ENCODE results near the gene MMRN2. TPM values are rescaled to one million over a fixed set of nuclear protein-coding genes. Genes with fewer than 3 reads are reported as not detected.
"Not testable (repeated sequence)": the region's sequence is repeated elsewhere in the genome, so short reads cannot be mapped to it uniquely, and the experiment has no call there.

Gene MMRN2
- not detected for total RNA-seq

DNA sequence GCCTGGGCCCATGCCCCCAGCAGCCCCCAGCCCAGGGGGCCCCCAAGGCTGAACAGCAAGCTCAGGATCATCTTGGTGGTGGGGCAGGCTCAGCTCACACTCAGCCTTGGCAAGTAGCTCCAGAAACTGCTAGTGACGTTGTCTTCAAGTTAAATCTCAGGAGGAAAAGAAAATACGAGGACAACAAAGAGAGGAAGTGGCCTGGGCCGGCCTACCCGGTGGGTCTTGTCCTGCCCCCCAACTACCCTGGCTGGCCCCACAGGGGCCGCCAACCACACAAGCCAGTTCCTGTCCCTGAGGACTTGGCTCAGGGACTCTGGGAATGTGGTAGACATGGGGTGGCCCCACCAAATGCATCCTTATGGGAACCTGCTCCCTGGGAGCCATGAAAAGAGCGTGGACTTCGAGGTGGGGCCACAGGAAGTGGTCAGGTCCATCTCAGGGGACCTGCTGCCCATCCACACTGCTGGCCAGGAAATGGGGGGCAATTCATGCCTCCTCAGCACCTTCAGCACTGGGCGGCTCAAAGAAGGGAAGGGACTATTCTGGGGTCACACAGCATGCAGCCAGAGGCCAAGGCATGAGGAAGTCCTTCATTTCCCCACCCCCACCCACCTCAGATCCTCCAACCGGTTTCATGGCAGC, at the start of gene MMRN2:
Gene MMRN2, minus strand, starts transcription at position 145 of the 645 bp plus-strand sequence. Its CDS starts 74 bp downstream, at position 71.
- no peak for DNase-seq

- not testable (repeated sequence) for DNase-seq
Measured at GRCh38 chr10:87007124-87007523, 49.7 kb upstream of the MMRN2 start.

DNA sequence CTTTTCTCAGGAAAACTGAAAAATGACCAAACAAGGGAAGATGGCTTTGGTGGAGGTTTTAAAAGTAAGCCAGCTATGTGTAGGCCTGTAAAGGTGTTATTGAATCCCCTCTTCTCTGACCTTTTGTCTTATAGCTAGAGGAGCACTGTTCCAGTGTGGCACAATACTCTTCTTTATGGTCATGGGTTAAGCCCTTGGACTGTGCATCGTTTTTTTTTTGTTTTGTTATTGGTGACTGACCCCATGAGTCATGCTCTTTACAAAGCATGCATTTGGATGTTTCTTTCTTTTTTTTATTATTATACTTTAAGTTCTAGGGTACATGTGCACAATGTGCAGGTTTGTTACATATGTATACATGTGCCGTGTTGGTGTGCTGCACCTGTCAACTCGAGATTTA, 43.1 kb upstream of the MMRN2 start:
- DNase-seq, result no peak

DNA sequence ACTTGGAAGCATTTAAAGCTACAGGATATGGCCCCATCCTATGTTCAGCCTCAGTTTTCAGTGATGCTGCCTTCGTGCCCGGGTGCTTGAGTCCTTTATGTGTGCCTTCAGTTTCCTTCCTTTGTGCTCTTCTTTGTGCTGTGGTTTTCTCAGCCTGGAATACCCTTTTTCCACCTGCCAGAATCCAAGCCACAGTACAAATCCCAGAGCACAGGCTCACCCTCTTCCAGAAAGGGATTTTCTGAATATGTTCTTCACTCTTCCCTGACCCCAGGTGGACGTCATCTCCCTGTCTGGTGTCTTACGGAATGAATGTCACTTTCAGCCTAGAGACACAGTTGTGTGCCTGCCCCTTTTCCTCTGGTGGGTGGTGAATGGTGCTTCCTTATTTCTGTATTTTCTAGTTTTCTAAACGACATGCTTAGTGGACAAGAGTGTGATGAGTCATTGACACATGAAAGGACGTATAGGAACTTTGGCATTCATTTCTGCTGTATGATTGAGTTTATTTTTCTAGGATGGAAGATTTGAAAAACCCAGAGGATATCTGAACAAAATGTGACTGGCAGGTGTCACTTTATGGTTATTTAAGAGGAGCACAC, 42.5 kb upstream of the MMRN2 start:
- DNase-seq, result not testable (repeated sequence)

DNA sequence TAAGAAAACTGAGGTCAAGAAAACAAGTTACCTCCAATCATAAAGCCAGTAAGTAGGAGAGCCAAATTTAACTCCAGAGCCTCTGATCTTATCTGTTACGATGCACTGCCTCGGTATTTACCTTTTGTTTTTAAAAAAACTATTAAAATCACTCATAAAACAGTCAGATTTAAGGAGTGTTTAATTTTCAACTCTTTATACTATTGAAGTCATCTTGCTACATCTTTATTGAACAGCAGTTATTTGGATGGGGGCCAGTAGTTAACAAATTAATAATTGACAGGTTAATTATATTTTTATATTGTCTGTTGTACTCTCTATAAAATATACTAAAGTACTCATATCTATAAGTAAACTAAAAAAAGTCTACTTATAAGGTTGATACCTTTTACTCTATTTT, 35.5 kb upstream of the MMRN2 start:
- no peak for DNase-seq

DNA sequence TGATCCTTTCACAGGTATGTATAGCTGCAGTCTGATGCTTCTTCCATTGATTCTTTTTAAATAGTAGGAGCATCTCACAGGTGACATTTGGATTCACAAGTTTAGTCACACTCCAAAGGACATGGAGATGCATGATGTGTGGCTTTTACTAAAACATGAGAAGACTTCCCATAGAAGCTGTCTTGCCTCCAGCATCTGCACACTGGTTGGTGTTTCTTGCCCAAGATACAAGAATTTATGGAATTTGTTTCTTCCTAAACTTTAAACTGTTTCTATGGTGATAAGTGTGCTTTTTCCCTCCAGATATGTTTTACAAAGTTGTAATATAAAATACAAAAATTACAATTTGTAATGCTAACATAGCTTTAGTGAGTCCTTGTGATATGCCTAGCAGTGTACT, 35.0 kb upstream of the MMRN2 start:
- no peak for DNase-seq

- DNase-seq, result not testable (repeated sequence)
Measured at GRCh38 chr10:86991362-86991761, 33.9 kb upstream of the MMRN2 start.

DNA sequence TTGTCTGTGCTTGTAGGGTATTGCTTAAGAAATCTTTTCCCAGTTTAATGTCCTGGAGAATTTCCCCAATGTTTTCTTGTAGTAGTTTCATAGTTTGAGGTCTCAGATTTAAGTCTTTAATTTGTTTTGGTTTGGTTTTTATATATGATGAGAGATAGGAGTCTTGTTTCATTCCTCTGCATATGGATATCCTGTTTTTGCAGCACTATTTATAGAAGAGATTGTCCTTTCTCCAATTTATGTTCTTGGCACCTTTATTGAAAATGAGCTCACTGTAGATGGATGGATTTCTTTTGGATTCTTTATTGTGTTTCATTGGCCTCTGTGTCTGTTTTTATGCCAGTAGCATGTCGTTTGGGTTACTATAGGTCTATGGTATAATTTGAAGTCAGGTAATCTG, 31.1 kb upstream of the MMRN2 start:
- no peak for DNase-seq

GRCh38 chr10:86984498-86984897, 27.1 kb upstream of the MMRN2 start:
- DNase-seq, result not testable (repeated sequence)

DNA sequence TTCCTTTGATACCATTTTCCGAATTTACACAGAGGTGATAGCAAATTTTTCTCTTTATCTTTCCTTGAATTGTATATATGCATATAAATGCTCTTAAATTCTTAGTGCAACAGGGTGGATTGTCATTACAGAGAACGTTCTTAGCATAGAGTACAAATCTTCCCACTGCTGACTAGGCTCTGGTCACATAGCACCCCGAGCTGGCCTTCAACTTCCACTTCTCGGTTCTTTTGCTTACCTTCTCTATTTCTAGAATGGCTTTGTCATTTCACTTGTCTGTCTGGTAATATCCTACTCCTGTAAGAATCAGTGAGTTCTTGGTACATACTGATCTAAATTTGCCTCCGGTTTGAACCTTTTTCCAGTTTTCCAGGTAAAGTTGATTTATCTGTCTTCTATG, 24.3 kb upstream of the MMRN2 start:
- DNase-seq, result no peak

DNA sequence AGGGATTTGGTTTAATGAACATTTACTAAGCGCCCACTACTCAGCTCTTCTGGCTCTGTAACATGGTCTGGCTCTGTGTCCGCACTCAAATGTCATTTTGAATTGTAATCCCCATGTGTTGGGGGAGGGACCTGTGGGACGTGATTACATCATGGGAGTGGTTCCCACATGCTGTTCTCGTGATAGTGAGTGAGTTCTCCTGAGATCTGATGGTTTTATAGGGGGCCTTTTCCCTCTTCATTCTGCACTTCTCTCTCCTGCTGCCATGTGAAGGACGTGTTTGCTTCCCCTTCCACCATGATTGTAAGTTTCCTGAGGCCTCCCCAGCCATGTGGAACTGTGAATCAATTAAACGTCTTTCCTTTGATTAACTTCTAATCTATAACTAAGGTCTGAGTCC, 23.6 kb upstream of the MMRN2 start:
- DNase-seq, result not testable (repeated sequence)

DNA sequence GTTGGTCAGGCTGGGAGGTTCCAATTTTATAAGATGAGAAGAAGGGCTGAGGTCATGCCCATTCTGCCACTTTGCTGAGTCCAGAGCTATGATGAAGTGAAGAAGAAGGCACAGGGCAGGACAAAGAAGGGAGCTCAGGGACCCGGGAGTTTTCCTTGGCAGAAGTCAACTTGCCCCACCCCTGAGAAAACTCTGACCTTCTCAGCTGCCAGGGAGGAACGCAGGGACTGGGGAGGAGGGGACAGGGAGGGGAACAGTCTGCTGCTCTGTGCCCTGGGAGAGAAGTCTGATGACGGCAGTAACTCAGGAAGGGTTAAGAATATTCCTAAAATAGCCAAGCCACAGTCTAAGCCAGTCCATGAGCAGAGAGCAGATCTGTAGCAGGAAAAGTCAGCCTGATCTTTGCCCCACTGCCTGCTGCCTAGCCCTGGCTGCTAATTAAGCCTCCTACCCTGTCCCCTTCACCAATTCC, 22.6 kb upstream of the MMRN2 start:
- no peak for DNase-seq

DNA sequence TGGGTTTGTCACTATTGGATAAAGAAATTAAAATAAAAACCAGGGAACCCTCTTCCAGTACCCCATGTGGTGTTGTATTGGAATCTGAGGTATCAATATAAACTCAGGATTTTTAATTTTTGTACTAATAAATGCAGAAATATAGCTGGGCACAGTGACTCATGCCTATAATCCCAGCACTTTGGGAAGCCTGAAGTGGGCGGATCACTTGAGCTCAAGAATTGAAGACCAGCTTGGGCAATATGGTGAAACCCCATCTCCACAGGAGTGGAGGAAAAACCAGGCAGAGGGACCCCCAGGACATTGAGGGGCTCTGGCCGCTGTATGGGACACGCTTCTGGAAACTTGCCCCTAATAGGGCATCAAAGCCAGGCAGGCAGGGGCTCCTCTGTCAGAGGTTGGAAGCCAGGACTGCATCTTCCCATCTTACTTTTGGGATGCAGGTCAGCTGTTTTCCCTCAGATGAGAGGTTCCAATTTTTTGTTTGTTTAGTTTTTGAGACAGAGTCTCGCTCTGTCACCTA, 21.9 kb upstream of the MMRN2 start:
- no peak for DNase-seq

DNA sequence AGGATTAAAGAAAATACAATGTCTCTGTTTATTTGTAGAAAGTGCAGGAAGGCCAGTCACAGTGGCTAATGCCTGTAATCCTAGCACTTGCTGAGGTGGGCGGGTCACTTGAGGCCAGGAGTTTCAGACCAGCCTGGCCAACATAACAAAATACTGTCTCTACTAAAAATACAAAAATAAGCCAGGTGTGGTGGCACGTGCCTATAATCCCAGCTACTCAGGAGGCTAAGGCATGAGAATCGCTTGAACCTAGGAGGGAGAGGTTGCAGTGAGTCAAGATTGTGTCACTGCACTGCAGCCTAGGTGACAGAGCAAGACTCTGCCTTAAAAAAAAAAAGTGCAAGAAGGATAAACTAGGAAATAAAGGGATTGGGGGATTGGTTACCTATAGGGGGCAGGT, 21.0 kb upstream of the MMRN2 start:
- not testable (repeated sequence) for DNase-seq

- DNase-seq, result no peak
Measured at GRCh38 chr10:86976362-86977056, 19.1 kb upstream of the MMRN2 start.

- DNase-seq, result no peak
Measured at GRCh38 chr10:86974484-86974883, 17.1 kb upstream of the MMRN2 start.

DNA sequence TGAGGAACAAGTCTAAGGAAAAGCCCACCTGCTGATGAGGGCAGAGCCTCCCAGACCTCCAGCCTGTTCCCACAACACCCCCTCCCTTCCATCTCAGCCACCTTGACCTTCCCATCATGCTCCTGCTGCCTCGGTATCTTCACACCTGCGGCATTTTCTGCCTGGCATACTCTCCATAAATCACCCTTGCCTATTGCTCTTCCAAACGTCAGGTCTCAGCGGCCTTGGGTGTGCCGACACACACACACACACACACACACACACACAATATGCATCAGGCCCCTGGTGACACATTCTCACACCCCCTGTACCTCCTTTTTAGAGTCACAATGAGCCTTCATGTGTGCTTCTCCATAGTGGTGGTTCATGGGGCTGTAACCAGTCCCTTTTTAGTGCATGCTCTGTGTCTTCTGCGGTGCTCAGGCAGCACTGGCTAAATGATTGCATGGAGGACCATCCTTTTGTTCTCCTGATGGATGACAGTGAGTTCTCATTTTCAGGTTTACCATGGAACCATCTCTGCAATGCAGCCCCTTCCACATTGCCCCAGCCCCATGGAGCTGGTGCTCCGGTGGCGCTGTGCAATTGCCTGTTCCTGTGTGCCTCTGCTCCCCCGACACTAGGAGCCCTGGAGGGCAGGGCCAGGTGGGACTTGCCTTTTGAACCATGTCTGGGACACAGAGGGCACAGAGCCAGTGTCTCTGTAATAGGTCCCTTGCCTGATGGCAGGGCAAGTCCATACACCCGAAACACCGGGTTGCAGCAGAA, 15.4 kb upstream of the MMRN2 start:
- no peak for DNase-seq

DNA sequence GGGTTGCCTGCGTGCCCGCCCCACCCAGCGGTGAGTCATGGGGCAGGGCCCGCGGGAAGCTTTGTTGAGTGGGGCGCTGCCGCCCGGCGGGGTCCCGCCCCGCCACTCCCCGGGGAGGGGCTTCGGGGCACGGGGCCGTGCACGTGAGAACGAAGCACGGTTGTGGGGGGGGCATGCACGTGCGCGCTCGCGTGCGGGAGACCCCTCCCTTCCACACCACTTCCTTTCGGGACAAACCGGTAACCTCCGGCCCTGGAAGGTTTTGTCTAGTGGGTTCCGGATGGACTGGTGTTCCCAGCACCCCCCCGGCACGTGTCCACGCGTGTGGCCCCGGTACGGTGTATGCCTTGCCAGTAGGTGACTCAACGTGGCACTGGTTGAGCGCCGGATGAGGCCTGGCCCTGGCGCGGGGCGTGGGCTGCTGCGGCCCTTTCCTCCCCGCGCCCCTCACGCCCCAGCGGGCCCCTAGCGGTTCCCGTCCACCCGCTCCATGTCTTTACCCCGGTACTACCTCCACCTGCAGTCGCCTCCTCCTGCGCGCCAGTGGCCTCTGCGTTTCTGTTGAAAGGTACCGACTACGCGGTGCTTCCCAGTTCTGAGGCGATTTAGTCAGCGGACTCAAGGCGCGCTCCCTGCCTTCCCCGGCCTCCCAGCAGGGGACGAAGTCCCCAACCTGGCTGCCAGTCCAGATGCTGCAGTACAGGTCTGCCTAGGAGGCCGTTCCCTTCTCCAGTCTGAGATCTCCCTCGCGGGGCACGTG, 14.0 kb upstream of the MMRN2 start:
- DNase-seq, result peak; percentile 89

GRCh38 chr10:86970982-86971231, 13.5 kb upstream of the MMRN2 start:
- DNase-seq, result no peak

GRCh38 chr10:86970162-86970981, 13.0 kb upstream of the MMRN2 start:
- no peak for DNase-seq

DNA sequence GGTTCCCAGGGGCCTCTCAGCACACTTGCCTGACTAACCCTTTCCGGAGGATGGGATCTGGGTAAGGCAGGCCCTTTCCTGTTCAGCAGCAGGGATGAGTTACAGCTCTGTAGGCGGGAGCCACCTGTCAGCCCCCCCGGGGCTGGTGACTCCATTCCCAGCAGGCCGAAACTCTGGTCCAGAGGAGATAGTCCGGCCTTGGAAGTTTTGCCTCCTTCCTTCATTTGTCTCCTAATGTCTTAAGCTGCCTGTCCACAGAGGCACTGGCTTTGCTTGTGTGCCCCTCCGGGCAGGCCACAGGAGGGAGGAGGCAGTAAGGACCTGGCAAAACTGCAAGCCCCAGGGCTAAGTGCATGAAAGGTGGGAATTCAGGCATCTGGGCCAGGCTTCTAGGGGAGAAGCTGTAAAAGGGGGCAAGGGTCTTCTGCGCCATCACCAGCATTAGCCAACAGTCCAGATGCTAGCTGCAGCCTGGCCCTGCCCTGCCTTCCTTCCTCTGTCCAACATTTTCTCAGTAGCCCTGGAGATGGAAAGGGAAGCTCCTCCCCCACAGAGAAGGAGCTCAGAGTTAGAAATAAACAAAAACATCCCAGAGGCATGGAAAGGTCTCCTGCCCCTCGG, 12.1 kb upstream of the MMRN2 start:
- no peak for DNase-seq

All from effector CD4-positive, alpha-beta T cell (primary cell).